ENCODE results near the gene NPAS3.

Gene NPAS3

GRCh38 chr14:32939254-32940065 lies 781 bp downstream of the NPAS3 start:
- no peak for TF ChIP-seq CTCF (conservative IDR thresholded peaks at IDR 0.05; ENCODE audit: control insufficient read depth, insufficient read depth, low read depth, low read length)
- peak; percentile 68 for DNase-seq (ENCODE audit: low read depth)
- peak overlapping the region; percentile 56 for H3K4me3 ChIP-seq (ENCODE audit: control insufficient read depth, low read depth, low read length)

- H3K4me3 ChIP-seq (ENCODE audit: control insufficient read depth, low read depth, low read length), result peak overlapping the region; percentile 56
Measured at GRCh38 chr14:32940066-32940651, 1.5 kb downstream of the NPAS3 start.

GRCh38 chr14:32940711-32941667 lies 2.3 kb downstream of the NPAS3 start:
- H3K4me3 ChIP-seq (ENCODE audit: control insufficient read depth, low read depth, low read length), result no peak overlapping the region
- no peak for TF ChIP-seq CTCF (conservative IDR thresholded peaks at IDR 0.05; ENCODE audit: control insufficient read depth, insufficient read depth, low read depth, low read length)
- no peak for DNase-seq (ENCODE audit: low read depth)

More at GRCh38 chr14:32940066-32940651, 1.5 kb downstream of the NPAS3 start:
- TF ChIP-seq CTCF (conservative IDR thresholded peaks at IDR 0.05; ENCODE audit: control insufficient read depth, insufficient read depth, low read depth, low read length), result no peak
- peak; percentile 38 for DNase-seq (ENCODE audit: low read depth)

GRCh38 chr14:32941668-32942065 lies 3.0 kb downstream of the NPAS3 start:
- no peak for DNase-seq (ENCODE audit: low read depth)
- no peak overlapping the region for H3K4me3 ChIP-seq (ENCODE audit: control insufficient read depth, low read depth, low read length)
- TF ChIP-seq CTCF (conservative IDR thresholded peaks at IDR 0.05; ENCODE audit: control insufficient read depth, insufficient read depth, low read depth, low read length), result no peak

GRCh38 chr14:32947081-32947480 lies 8.4 kb downstream of the NPAS3 start:
- DNase-seq (ENCODE audit: low read depth), result no peak
- H3K4me3 ChIP-seq (ENCODE audit: control insufficient read depth, low read depth, low read length), result no peak overlapping the region
- TF ChIP-seq CTCF (conservative IDR thresholded peaks at IDR 0.05; ENCODE audit: control insufficient read depth, insufficient read depth, low read depth, low read length), result no peak

- no peak for DNase-seq (ENCODE audit: low read depth)
- no peak for TF ChIP-seq CTCF (conservative IDR thresholded peaks at IDR 0.05; ENCODE audit: control insufficient read depth, insufficient read depth, low read depth, low read length)
- no peak overlapping the region for H3K4me3 ChIP-seq (ENCODE audit: control insufficient read depth, low read depth, low read length)
Measured at GRCh38 chr14:32947792-32948191, 9.1 kb downstream of the NPAS3 start.

Data from fibroblast of mammary gland (primary cell).